HUES64 (cell line): ENCODE data around the gene INO80E. TPM values are rescaled to one million over a fixed set of nuclear protein-coding genes. Genes with fewer than 3 reads are reported as not detected.
A peak's percentile ranks its signal among the peaks of the same experiment; 100 is the strongest.
"Not testable (repeated sequence)": the region's sequence is repeated elsewhere in the genome, so short reads cannot be mapped to it uniquely, and the experiment has no call there.

Experiments used
- H3K27ac ChIP-seq: 2 replicates; pipeline ENCODE4 v1.7.0; 2013; ENCODE audit warnings: low read depth, low read length, inconsistent platforms
- H3K27me3 ChIP-seq: 2 replicates; pipeline ENCODE4 v1.6.1; 2013; ENCODE audit warnings: mild to moderate bottlenecking, low read length; ENCODE audit not compliant: insufficient read depth
- H3K36me3 ChIP-seq: 2 replicates; pipeline ENCODE4 v1.6.1; 2013; ENCODE audit warnings: mild to moderate bottlenecking, low read length; ENCODE audit not compliant: insufficient read depth
- H3K4me1 ChIP-seq: 2 replicates; pipeline ENCODE4 v1.6.1; 2013; ENCODE audit warnings: mild to moderate bottlenecking, low read length, moderate library complexity; ENCODE audit not compliant: insufficient read depth
- H3K4me3 ChIP-seq: 2 replicates; pipeline ENCODE4 v1.5.1; 2013; ENCODE audit warnings: mild to moderate bottlenecking, low read length, moderate library complexity
- H3K9ac ChIP-seq: 2 replicates; pipeline ENCODE4 v1.6.1; 2013; ENCODE audit warnings: mild to moderate bottlenecking, low read depth, low read length
- H3K9me3 ChIP-seq: 2 replicates; pipeline ENCODE4 v1.6.1; 2013; ENCODE audit warnings: low read depth, low read length; ENCODE audit not compliant: insufficient read depth
- WGBS: fragments of 150-250, 120-280 bp; methylation state at CpG from one replicate; pipeline ENCODE4 v1.1.7; 2013; ENCODE audit warnings: missing lambda C conversion rate; 5-methylcytosine and 5-hydroxymethylcytosine counted together
- polyA plus RNA-seq, 2 experiments: library from polyadenylated mRNA; stranded (reverse); fragments of 50-300 nt; gene quantifications; one replicate each; pipeline ENCODE4 v1.2.3, GENCODE V29; 2013

Gene INO80E, protein sequence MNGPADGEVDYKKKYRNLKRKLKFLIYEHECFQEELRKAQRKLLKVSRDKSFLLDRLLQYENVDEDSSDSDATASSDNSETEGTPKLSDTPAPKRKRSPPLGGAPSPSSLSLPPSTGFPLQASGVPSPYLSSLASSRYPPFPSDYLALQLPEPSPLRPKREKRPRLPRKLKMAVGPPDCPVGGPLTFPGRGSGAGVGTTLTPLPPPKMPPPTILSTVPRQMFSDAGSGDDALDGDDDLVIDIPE
- polyA plus RNA-seq (2013, experiment 1 of 2), result 87.9 TPM
- 90.7 TPM for polyA plus RNA-seq (2013, experiment 2 of 2)

DNA sequence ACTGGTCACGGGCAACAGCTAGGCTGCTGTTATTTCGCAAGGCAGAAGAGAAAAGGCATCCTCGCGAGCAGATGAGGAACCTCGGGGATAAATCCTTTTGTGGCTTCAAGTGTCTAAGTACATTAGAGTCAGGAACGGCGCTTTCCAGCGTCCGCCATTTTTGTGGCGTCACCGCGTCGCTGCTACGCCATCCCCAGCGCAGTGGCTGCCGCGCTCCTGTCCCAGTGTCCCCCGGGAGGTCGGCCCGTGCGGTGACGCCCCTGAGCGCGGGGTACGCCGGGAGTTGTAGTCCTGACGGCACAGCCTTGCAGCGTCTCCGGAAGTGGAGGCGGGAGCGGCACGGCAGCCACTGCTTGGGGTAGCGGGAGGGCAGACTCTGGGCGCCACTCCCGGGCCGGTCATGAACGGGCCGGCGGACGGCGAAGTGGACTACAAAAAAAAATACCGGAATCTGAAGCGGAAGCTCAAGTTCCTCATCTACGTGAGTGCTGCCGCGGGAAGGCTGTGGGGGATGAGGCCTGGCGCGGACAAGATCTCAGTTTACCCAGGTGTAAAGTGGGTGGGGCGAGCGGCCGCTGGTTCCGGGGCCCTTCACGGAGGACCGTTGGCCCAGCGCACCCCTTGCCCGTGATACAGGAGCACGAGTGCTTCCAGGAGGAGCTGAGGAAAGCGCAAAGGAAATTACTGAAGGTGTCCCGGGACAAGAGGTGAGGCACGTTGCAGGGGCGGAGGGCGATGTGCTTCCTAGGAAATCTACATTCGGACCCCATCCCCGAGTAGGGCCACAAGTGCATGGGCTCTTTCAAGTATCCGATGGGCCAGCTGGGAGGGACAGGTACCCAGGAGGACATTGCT lies at the start of gene INO80E:
TSS of gene INO80E (plus strand) at position 331 of the 855 bp plus-strand sequence. CDS start at position 401, 70 bp downstream.
- Histone ChIP-seq H3K9me3 (no peaks in the 10 kb centered on the region), H3K27me3 (no peaks in the 10 kb centered on the region), H3K27ac (peak within 1 kb of the TSS; percentile 97), H3K9ac (peak within 1 kb of the TSS; percentile 95), H3K4me3 (peak within 1 kb of the TSS; percentile 93), H3K36me3 (peaks cover 40% of the 10 kb centered on the region), H3K4me1 (peaks cover 3% of the 10 kb centered on the region; the same call in 1 of the 2 replicates)
- under 1% methylated on average over 65 of the region's 65 CpGs for WGBS

DNA sequence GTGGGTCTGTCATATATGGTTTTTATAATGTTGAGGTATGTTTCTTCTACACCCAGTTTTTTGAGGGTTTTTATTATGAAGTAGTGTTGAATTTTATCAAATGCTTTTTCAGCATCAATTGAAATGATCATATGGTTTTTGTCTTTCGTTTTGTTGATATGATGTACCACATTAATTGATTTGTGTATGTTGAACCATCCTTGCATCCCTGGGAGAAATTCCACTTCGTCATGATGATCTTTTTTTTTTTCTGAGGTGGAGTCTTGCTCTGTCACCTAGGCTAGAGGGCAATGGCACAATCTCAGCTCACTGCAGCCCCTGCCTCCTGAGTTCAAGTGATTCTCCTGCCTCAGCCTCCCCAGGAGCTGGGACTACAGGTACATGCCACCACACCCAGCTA lies 48.1 kb upstream of the INO80E start:
- Histone ChIP-seq H3K4me1 (peaks cover 12% of the 10 kb centered on the region; the same call in 1 of the 2 replicates), H3K9ac (no peak overlapping the region), H3K27me3 (no peaks in the 10 kb centered on the region), H3K9me3 (no peaks in the 10 kb centered on the region), H3K27ac (no peak overlapping the region), H3K36me3 (no peaks in the 10 kb centered on the region), H3K4me3 (no peak overlapping the region)
- 87% methylated on average over 2 of the region's 2 CpGs for WGBS

DNA sequence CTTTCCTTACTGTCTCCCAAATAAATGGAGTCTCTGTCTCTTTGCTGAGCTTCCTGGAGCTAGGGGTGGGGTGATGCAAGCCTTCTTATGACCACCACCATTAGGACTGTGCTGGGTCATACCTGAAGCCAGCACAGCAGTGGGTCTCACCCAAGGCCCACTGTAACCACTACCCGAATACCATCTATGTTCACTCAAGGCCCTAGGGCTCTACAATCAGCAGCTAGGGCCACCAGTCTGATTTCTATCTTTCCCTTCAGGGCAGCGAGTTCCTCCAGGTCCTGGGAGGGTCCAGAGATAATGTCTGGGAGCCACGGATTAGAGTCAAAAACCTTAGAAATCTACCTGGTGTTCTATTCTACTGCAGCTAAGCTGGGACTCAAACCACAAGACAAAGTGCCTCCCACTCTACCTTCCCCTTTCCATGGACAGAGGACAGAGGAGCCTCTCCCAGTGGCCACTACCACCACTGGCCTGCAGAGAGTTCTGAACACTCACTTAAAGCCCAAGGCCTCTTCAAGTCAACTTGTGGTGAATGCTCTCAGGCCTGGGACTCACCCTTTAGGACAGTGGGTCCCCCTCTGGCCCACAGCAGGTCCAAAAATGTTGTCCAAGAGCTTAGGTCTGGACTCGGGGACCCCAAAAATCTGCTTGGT lies 45.1 kb upstream of the INO80E start:
- Histone ChIP-seq H3K27me3 (no peaks in the 10 kb centered on the region), H3K36me3 (no peaks in the 10 kb centered on the region), H3K4me3 (no peak overlapping the region), H3K27ac (no peak overlapping the region), H3K9ac (no peak overlapping the region), H3K4me1 (peaks cover 5% of the 10 kb centered on the region; the same call in 1 of the 2 replicates), H3K9me3 (no peaks in the 10 kb centered on the region)
- WGBS, result 91% methylated on average over 4 of the region's 4 CpGs

DNA sequence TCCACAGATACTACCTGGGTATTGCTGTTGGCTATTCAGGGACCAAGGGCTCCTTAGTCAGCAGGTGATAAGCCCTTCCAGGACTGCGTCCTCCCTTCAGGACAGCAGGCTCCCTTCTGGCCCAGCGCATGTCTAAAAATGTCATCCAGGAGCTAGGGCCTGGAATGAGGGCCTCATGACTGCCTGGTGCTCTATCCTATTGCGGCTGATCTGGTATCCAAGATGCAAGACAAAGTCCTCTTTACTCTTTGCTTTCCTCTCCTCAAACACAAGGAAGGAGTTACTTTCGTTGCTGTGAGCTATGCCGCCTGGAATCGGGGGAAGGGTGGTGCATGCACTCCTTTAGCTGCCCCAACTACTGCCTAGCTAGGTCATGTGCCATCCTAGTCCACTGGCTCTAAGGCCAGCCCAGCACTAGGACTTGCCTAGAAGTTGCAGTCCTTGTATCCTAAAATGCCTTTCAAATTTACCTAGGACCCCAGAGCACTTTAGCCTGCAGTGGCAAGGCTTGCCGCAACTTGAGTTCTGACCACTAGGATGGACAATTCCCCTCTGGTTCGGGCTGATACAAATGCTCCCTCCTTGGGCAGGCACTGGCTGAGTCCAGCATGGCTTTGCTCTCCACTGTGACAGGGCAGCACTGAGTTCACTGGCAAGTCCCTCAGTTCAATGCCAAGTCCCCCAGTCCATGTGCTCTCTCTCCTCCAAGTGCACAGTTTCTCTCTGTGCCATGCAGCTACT lies 44.2 kb upstream of the INO80E start:
- H3K9ac ChIP-seq, result no peak overlapping the region
- H3K36me3 ChIP-seq, result no peaks in the 10 kb centered on the region
- H3K27me3 ChIP-seq, result no peaks in the 10 kb centered on the region
- WGBS, result 83% methylated on average over 8 of the region's 8 CpGs
- H3K4me3 ChIP-seq, result no peak overlapping the region
- no peak overlapping the region for H3K27ac ChIP-seq
- H3K9me3 ChIP-seq, result no peaks in the 10 kb centered on the region
- peaks cover 5% of the 10 kb centered on the region; the same call in 1 of the 2 replicates for H3K4me1 ChIP-seq

DNA sequence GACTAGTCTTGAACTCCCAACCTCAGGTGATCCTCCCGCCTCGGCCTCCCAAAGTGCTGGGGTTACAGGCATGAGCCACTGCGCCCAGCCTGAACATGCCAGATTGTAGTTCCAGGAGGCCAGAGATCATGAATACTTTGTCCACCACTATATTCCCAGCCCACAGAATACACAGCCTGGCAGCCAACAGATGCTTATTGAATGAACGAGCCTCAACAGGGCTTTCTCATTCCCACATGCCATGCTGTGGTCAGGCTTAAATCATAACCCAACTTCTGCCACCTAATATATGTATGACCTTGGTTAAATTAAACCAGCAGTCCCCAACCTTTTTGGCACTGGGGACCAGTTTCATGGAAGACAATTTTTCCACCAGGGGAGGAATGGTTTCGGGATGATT lies 37.3 kb upstream of the INO80E start:
- 92% methylated on average over 4 of the region's 5 CpGs for WGBS
- Histone ChIP-seq H3K36me3 (0 out of 2 replicates have a peak, but pooled peaks cover 2% of the 10 kb centered on the region), H3K9ac (no peak overlapping the region), H3K9me3 (no peaks in the 10 kb centered on the region), H3K27me3 (no peaks in the 10 kb centered on the region; the same call in 1 of the 2 replicates), H3K4me3 (no peak overlapping the region), H3K4me1 (peaks cover 10% of the 10 kb centered on the region; the same call in 1 of the 2 replicates), H3K27ac (no peak overlapping the region)

DNA sequence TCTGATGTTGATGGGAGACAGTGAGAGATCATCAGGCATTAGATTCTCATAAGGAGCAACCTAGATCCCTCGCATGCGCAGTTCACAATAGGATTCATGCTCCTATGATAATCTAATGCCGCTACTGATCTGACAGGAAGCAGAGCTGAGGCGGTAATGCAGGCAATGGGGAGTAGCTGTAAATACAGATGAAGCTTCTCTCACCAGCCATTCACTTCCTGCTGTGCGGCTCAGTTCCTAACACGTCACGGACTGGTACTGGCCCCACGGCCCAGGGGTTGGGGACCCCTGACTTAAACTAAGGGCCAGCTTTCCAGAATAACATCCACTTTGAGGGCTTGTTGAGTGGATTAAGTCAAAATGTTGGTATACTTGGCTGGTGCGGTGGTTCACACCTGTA lies 36.7 kb upstream of the INO80E start:
- Histone ChIP-seq H3K27ac (no peak overlapping the region), H3K4me1 (peaks cover 10% of the 10 kb centered on the region; the same call in 1 of the 2 replicates), H3K36me3 (0 out of 2 replicates have a peak, but pooled peaks cover 2% of the 10 kb centered on the region), H3K27me3 (no peaks in the 10 kb centered on the region; the same call in 1 of the 2 replicates), H3K9me3 (no peaks in the 10 kb centered on the region), H3K4me3 (no peak overlapping the region), H3K9ac (no peak overlapping the region)
- 89% methylated on average over 9 of the region's 9 CpGs for WGBS

DNA sequence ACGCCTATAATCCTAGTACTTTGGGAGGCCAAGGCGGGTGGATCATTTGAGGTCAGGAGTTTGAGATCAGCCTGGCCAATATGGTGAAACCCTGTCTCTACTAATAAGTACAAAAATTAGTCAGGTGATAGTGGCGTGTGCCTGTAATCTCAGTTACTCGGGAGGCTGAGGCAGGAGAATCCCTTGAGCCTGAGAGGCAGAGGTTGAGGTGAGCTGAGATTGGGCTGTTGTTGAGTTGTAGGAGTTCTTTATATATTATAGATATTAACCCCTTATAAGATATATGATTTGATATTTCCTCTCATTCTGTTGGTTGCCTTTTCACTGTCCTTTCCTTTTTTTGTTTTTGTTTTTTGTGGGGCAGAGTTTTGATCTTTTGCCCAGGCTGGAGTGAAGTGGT lies 36.2 kb upstream of the INO80E start:
- 93% methylated on average over 4 of the region's 4 CpGs for WGBS
- H3K36me3 ChIP-seq, H3K27me3 ChIP-seq, H3K9ac ChIP-seq, H3K27ac ChIP-seq, H3K9me3 ChIP-seq, H3K4me3 ChIP-seq: not testable (repeated sequence)
- H3K4me1 ChIP-seq, result peaks cover 10% of the 10 kb centered on the region; the same call in 1 of the 2 replicates

DNA sequence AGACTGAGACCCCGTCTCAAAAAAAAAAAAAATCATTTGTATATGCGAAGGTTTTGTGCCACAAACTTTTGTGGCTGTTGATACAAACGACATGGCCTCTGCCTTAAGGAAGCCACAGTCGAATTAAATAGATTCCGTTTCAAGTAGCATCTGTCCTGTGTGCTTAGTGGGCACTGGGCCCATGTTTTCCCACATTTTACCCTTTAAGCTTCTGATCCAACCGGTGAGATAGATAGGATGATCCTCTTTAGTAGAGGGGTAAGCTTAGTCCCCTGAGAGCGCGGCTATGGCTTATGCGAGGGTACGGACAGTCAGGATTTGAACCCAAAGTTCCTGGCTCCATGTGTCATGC lies 34.9 kb upstream of the INO80E start:
- Histone ChIP-seq H3K4me1 (peaks cover 10% of the 10 kb centered on the region; the same call in 1 of the 2 replicates), H3K4me3 (peak overlapping the region; percentile 74), H3K36me3 (peaks cover 10% of the 10 kb centered on the region; the same call in 1 of the 2 replicates), H3K9me3 (no peaks in the 10 kb centered on the region), H3K9ac (peak overlapping the region; percentile 87), H3K27ac (no peak overlapping the region), H3K27me3 (no peaks in the 10 kb centered on the region; the same call in 1 of the 2 replicates)
- 83% methylated on average over 10 of the region's 10 CpGs for WGBS

DNA sequence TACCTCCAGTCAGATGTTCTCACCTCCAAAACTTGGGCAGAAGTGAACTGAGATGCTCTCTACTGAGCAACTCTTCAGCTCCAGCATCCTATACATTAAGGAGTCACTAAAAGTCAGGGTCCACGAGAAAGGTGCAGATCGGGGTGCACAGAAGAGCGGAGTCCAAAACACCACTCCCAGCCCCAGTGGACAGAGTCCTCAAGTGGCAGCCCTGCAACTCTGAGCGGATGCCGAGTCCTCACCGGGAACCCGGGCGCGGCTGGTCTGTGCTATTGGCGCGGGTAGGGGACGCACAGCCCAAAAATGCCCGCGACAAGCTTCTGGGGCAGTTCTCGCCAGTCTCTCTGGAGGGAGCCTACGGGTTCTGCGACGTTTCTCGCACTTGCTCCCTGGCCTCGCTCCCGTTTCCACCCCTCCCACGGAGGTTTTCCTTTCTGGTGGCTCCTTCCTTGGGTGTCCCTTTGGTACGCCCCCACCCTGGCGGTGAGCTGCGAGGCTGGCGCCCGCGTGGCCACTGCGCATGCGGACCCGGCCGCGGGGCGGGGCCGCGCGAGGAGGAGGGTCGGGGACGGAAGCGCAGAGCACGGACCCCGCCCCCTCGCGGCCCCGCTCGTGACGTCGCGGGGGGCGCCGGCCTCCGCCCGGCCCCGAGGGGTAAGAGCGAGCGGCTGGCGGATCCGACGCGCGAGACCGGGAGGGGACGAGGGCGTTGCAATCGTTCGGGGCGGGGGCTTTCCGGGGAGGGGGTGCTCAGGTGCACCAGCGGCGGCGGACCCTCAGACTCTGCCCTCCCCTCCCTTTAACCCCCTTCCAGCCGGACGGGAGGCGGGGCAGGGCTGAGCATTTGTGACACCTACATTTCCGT lies 34.3 kb upstream of the INO80E start, which contains the start of gene TMEM219:
TSS of gene TMEM219 (plus strand) at position 601 of the 865 bp plus-strand sequence. CDS start 1,065 bp downstream, outside the sequence.
- peaks cover 10% of the 10 kb centered on the region; the same call in 1 of the 2 replicates for H3K36me3 ChIP-seq
- peak within 1 kb of the TSS; percentile 87 for H3K9ac ChIP-seq
- H3K4me1 ChIP-seq, result peaks cover 10% of the 10 kb centered on the region; the same call in 1 of the 2 replicates
- H3K4me3 ChIP-seq, result peak within 1 kb of the TSS; percentile 74
- WGBS, result under 1% methylated on average over 75 of the region's 75 CpGs
- H3K27ac ChIP-seq, result peak within 1 kb of the TSS; percentile 53
- H3K27me3 ChIP-seq, result no peaks in the 10 kb centered on the region; the same call in 1 of the 2 replicates
- H3K9me3 ChIP-seq, result no peaks in the 10 kb centered on the region
